Cardiac fibroblast (primary cell): ENCODE measurements around the gene RAB5IF.
A peak's percentile ranks its signal among the peaks of the same experiment; 100 is the strongest.
"Not testable (repeated sequence)": the region's sequence is repeated elsewhere in the genome, so short reads cannot be mapped to it uniquely, and the experiment has no call there.

Source experiments
- DNase-seq, 2 donors: peaks; one replicate each; pipeline versions ENCODE4 v3.0.0 to v3.0.0-alpha.2; 2010; ENCODE audit warnings: low read depth in 2 of 2
- H3K4me3 ChIP-seq, 2 donors: replicated peaks in 1 of 2; 1 replicate in 1 of 2; 2 replicates in 1 of 2; pipeline ENCODE4 v1.5.1; 2011; ENCODE audit warnings: low read depth in 2 of 2, low read length in 2 of 2, mild to moderate bottlenecking in 2 of 2, moderate library complexity in 1 of 2
- TF ChIP-seq, protein P1 (sequence below): IDR thresholded peaks from one replicate; pipeline ENCODE4 v1.5.1; 2011; ENCODE audit warnings: low read depth, mild to moderate bottlenecking, low read length, inconsistent platforms

The RAB5IF gene

DNA sequence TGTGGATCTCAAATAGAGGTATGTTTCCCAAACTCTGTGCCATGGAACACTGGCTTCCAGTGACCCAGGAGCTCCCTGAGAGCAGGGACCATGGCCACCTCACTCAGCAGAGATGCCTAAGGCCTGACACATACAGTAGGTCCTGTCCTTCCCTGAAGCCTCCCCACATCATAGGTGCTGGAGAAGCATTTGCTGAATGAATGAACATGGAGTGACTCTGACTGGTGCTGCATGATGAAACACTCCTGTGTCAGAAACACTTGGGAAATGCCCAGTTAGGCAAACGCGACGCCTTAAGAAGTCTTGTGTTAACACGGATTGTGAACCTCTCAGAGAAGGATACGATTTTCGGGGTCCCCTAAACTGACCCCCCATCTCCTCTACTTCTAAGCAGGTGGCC lies 26.1 kb downstream of the RAB5IF start:
- DNase-seq, result peak in 1 of 2 donors; percentile 17
- TF ChIP-seq, protein P1, sequence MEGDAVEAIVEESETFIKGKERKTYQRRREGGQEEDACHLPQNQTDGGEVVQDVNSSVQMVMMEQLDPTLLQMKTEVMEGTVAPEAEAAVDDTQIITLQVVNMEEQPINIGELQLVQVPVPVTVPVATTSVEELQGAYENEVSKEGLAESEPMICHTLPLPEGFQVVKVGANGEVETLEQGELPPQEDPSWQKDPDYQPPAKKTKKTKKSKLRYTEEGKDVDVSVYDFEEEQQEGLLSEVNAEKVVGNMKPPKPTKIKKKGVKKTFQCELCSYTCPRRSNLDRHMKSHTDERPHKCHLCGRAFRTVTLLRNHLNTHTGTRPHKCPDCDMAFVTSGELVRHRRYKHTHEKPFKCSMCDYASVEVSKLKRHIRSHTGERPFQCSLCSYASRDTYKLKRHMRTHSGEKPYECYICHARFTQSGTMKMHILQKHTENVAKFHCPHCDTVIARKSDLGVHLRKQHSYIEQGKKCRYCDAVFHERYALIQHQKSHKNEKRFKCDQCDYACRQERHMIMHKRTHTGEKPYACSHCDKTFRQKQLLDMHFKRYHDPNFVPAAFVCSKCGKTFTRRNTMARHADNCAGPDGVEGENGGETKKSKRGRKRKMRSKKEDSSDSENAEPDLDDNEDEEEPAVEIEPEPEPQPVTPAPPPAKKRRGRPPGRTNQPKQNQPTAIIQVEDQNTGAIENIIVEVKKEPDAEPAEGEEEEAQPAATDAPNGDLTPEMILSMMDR, result no peak

DNA sequence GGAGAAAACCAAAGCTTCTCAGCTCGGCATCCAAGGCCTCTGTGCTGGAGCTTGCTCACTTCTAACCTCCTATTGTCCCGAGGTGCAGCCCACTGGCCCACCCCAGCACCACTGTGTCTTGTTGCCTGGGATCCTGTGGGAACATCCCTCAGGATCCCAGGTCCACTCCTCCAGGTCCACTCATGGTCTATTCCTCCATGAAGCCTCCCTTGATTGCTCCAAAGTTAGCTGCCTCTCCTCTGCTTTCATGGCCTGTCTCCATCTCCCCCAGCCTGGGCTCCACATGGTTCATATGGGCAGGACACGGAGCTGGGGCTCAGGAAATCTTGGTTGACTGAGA lies 26.5 kb downstream of the RAB5IF start:
- no peak for DNase-seq
- no peak overlapping the region for H3K4me3 ChIP-seq
- TF ChIP-seq, protein P1, result no peak

More for the DNA sequence above, 26.1 kb downstream of the RAB5IF start:
- no peak overlapping the region for H3K4me3 ChIP-seq

DNA sequence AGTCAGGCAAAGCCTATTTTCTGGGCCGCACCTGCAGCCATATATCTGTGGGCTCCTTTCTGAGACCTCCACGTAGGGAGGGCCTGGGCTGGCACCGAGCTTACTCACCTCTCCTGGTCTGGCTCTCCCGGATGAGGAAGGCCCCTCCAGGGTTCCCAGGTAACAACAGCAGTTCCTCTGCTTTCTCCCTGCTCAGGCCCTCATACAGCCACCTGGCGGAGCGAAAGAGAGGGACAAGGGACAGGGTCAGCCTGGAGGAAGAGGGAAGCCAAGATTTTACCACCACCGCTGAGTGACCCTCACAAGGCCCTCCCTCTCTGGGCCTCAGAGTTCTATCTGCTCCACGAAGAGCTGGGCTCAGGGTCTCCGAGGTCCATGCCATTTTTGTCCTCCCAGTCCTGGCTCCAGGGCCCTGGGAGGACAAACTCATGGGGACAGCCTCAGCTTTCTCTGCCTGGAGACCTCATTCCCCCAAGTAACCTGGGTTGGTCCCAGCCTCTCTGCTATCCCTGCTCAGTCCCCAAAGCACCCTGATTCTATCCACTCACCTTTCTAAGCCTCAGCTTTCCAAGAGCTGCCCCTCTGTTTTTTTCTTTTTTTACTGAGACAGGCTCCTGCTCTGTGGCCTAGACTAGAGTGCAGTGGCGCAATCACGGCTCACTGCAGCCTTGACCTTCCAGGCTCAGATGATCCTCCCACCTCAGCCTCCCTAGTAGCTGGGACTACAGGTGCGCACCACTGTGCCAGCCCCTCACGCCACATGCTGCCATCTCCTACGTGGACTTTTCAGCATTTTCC lies 27.1 kb downstream of the RAB5IF start:
- no peak overlapping the region for H3K4me3 ChIP-seq
- DNase-seq, result no peak
- TF ChIP-seq, protein P1, result no peak

DNA sequence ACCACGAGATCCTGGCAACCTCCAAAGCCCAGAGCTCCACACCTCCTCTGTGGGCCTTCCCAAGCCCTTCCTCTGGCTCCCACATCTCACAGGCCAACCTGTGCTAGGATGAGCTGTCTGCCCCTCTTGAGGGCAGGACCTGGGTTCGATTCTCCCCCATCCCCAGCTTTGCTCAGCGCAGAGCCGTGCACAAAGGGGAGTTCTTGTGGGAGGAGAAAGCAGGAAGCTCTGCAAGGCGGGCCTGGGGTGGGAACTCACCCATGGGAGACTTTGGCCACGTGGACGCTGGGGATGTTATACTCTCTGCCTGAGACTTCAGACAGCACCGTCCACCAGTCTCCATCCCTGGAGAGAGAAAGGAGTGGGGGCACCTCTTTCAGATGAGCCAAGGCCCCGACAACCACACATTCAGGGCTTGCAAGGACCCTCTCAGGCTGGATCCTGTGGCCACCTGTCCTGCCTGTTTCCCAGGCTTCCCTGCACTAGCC lies 27.8 kb downstream of the RAB5IF start:
- TF ChIP-seq, protein P1, result no peak
- no peak overlapping the region for H3K4me3 ChIP-seq
- DNase-seq, result no peak

DNA sequence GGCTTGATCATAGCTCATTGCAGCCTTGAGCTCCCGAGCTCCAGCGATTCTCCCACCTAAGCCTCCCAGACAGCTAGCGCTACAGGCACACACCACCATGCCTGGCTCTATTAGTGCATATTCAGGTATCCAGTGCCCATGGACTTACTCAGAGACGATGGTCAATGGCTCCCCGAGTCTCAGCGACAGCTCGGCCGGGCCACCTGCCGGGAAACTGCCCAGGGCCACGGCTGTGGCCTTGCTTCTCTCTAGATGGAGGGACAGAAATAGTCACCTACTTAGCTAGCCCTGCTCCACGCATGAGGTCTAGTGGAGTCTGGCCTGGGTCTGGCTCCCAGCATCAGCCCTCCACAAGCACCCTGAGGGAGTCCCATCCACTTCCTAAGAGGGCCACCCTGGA lies 28.8 kb downstream of the RAB5IF start:
- no peak for DNase-seq
- H3K4me3 ChIP-seq, result no peak overlapping the region
- TF ChIP-seq, protein P1, result no peak

DNA sequence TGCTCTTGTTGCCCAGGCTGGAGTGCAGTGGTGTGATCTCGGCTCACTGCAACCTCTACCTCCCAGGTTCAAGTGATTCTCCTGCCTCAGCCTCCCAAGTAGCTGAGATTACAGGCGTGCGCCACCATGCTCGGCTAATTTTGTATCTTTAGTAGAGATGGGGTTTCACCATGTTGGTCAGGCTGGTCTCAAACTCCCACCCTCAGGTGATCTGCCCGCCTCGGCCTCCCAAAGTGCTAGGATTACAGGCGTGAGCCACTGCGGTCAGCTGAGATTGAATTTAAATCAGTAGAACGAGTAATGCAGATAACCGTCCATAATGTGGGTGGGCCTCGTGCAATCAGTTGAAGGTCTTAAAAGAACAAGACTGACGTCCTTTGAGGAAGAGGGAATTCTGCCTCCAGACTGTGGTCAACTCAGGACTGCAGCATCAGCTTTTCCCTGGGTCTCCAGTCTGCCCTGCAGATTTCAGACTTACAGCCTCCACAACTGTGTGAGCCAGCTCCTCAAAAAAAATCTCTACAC lies 33.4 kb downstream of the RAB5IF start:
- H3K4me3 ChIP-seq, DNase-seq: not testable (repeated sequence)

DNA sequence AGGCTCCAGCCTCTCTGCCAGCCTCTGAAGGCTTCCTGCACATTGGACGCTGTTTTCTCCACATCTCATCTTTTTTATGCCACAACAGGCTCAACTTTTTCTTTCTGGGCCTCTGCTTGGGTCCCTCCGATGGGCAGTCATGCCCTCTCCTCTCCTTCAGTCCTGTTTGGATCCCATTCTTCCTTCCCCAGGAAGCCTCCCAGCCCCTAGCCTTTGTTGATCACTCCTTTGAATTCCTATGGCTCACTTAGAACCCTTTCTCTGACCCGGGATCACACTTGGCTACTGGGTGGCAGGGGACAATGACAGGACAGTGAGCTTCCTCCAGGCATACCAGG lies 35.9 kb downstream of the RAB5IF start:
- H3K4me3 ChIP-seq, result no peak overlapping the region
- DNase-seq, result no peak
- TF ChIP-seq, protein P1, result no peak
